GM13977 (cell line): ENCODE data around the gene RBM17.

Experiments used
- DNase-seq: peaks from one replicate; pipeline ENCODE4 v3.0.0; 2012; ENCODE audit warnings: low spot score
- CTCF ChIP-seq: IDR thresholded peaks from 2 replicates; pipeline ENCODE4 v1.5.1; 2012; ENCODE audit warnings: mild to moderate bottlenecking, control low read depth; ENCODE audit not compliant: insufficient read depth; ENCODE audit errors: extremely low read depth, missing control alignments
- in situ Hi-C: fragments of 300-500 bp; cut with MboI; formaldehyde crosslinking; loops from one replicate; pipeline ENCODE4 v1.12.0; 2022; ENCODE audit warnings: low sequenced_read_pairs, low pct_unique_long_range_greater_than_20kb, mixed read lengths, inconsistent platforms; ENCODE audit not compliant: unreplicated experiment

The RBM17 gene

GRCh38 chr10:6065835-6066234 is 23.0 kb upstream of the RBM17 start:
- in situ Hi-C loops: no loop called here
- TF ChIP-seq CTCF: no peak
- no peak for DNase-seq

GRCh38 chr10:6067457-6067856 is 21.4 kb upstream of the RBM17 start:
- DNase-seq: no peak
- TF ChIP-seq CTCF: no peak
- in situ Hi-C loops: no loop called here

GRCh38 chr10:6068006-6068405 is 20.8 kb upstream of the RBM17 start:
- in situ Hi-C loops: no loop called here
- no peak for TF ChIP-seq CTCF
- DNase-seq: no peak

GRCh38 chr10:6068422-6068821 is 20.4 kb upstream of the RBM17 start:
- TF ChIP-seq CTCF: no peak
- in situ Hi-C loops: no loop called here

DNA sequence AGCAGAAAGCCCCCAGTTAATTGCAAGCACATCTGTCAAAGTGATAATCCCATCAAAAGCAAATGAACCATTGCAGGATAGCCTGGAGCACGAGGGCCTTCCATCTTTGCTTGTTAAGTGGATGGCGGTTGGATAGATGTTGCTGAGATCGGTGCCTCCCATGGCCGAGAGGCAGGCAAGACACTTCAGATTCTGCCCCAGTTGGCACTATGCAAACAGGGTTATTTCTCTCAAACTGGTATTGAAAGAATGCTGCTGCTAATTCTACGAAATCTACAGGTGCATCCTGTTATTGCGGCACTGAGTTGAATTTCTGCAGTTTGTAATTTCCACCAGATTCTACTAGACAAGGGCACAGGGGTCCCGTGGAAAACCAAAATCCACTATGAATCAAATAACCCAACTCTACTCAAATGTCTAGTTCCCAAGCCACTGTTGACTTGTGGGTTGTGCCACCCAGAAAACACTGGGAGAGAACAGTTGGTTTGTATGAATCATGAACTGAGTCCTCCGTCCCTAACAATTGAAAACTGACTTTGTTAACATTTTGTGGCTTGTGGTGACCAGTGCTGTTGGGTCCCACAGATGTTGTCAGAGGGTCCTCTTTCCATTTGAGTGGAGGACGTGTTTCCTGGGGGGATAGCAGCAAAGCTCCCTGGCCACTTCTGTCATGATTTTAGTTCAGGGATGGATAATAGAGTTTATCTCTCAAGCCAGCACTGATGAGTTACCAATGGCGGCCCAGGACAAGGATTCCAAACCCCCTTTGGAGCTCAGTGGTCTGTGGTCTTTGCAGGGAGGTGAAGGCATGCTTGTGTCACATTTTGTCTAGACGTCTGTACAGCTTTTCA is 19.5 kb upstream of the RBM17 start:
- in situ Hi-C loops: no loop called here
- no peak for TF ChIP-seq CTCF
- no peak for DNase-seq

More at GRCh38 chr10:6068422-6068821, 20.4 kb upstream of the RBM17 start:
- DNase-seq: no peak

DNA sequence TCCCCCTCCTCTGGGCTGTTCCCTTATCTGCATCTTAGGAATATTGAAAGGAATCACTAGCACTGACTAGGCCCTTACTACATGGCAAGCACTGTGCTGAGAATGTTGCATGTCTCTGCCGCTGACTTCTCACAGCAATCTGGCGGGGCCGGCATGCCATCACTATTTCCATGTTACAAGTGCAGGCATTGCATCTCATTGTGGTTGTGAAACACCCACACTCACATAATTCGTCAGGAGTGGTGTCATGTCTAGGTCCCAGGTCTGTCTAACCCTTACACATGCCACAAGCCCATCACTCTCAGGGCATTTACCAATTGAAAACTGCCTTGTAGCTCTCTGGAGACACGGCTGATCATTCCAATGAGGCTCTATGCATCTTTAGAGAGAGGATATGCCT is 18.2 kb upstream of the RBM17 start:
- in situ Hi-C loops: no loop called here
- no peak for DNase-seq
- TF ChIP-seq CTCF: no peak
